ENCODE measurements around the gene PIK3R5.

Gene PIK3R5

DNA sequence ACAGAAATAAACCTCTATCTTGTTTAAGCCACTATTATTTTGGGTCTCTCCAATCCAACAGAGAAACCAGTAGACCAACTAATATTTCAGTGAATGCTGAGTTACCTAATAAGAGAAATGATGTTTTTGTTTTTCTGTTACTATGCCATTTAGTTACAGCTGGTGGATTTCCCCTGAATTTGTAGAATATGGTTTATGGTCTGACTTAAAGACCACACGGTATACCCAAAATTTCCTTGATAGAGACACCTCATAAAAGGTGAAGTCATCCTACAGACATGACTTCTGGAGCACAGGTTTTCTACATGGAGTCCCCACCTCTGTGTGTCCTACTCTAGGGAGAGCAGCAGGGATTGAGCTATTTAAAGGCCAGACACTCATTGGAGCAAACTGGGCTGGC lies 13.3 kb downstream of the PIK3R5 start:
- no peak for DNase-seq

DNA sequence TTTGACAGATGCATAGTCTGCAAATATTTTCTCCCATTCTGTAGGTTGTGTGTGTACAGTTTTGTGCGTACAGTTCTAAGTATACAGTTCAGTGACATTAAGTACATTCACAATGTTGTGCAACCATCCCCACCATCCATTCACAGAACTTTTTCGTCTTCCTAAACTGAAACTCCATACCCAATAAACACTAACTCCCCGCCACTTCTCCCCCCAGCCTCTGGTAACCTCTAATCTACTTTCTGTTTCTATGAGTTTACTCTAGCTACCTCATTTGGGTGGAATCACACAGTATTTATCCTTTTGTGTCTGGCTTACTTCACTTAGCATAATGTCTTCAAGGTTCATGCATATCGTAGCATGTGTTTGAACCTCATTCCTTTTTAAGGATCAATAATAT lies 14.3 kb downstream of the PIK3R5 start:
- DNase-seq, result no peak

DNA sequence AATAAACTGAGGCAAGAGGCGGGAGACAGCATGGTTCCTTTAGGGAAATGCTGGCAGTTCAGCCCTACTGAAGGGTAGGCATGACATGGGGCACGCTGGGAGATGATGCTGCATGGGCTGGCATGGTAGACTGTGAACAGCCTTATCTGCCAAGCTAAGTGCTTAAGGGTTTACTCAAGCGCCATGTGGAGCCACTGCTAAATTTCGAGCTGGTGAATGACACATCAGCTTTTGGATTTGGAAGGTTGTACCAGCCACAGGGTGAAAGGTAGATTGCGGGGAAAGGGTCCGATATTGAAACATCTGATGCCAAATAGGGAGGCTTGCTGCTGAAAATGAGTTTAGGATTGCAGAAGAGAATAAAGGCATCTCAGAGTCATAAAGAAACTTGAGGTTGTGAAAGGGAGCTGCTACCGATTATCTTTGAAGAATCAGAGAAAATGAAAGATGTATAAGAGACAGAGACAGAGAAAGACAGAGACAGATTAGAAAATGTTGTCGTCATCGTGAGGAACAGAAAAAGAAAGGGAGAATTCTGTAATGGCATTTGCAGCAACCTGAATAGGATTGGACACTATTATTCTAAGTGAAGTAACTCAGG lies 16.3 kb downstream of the PIK3R5 start:
- peak; percentile 74 for DNase-seq

DNA sequence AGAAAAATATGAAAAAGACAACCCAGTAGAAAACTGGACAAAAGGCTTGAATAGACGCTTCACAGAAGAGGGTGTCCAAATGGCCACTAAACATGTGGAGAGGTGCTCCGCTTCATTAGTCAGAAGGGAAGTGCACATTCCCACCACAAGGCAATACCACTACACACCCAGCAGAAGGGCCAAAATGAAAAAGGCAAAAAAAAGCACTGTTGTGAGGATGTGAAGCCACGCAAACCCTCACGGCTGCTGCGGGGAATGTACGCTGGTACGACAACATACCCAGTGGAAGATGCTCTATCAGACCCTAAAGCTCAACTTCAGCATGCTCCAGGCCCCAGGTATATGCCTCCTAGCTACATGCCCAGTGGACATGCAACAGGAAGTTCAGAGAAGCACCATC lies 17.0 kb downstream of the PIK3R5 start:
- DNase-seq, result no peak

DNA sequence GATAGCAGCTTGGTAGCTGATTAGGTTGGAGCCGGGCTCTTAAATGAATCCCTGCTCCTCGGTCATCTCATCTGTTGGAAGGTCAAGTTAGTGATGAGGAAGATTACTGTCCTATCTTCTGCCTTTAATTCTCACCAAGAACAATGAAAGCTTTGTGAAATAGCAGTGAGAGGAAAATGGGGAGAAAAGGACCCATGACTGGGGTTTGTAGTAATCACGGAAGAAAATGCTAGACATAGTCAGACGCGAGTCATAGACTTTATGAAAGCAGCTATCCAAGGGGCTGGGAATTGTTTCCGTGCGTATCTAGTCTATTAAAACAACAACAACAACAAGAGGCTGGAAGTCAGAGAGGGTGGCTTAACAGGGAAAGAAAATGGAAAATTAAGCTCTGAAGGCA lies 18.3 kb downstream of the PIK3R5 start:
- no peak for DNase-seq

DNA sequence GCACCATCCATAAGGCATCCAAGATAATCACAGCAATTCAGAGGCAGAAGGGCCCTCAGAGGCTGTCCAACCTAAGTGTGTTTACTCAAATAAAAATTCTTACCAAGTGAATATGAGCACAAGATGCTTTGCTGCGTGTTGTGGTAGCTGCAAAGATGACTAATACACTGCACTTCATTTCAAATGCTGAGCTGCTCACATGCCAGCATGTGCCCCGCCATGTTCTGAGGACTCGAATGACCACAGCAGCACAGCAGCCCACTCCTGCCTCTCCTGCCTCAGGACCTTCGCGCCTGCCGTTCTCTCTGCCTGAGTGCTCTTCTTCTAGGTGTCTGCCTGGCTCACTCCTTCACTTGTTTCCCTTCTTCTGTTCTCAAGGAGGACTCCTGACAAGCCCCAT lies 19.0 kb downstream of the PIK3R5 start:
- no peak for DNase-seq

DNA sequence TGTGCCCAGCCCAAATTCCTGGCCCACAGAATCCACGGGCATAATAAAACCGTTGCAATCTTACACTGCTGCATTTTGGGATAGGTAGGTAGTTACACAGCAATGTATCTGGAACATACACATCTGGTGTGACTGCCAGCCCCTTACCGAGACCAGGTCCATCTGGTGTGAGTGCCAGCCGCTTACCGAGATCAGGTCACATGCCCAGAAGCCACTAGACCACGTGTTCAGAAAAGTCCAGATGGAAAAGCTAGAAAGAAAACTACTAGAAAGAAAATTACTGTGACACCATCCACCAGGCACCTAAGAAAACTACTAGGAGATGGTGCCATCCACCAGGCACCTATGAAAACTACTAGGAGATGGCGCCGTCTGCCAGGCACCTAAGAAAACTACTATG lies 19.4 kb downstream of the PIK3R5 start:
- DNase-seq, result no peak

DNA sequence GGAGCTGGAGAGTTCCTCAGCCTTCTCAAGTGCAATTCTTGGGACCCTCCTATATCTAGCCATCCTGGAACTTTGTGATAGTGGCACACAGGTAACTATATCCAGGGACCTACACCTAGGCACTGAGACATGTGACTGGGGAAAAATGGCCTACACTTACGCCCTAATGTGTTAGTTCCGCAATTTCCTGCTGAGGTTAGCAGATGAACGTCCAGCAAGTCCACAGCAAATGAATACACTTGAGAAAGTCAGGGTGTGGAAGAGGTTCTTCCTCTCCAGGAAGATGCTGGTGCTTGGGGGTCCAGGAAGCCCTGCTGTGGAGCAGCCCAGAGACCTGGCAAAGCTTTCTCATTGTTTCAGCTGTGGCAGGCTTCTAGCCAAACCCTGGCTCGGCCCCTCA lies 20.8 kb downstream of the PIK3R5 start:
- DNase-seq, result no peak

DNA sequence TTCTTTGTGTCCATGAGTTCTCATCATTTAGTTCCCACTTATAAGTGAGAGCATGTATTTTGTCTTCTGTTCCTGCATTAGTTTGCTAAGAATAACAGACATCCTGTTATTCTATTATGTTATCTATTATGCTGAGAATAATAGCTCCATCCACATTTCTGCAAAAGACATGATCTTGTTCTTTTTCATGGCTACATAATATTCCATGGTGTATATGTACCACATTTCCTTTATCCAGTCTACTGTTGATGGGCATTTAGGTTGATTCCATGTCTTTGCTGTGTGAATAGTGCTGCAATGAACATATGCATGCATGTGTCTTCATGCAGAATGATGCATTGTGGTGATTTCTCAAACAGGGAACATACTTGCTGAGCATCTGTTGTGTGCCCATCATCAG lies 21.4 kb downstream of the PIK3R5 start:
- DNase-seq, result no peak

DNA sequence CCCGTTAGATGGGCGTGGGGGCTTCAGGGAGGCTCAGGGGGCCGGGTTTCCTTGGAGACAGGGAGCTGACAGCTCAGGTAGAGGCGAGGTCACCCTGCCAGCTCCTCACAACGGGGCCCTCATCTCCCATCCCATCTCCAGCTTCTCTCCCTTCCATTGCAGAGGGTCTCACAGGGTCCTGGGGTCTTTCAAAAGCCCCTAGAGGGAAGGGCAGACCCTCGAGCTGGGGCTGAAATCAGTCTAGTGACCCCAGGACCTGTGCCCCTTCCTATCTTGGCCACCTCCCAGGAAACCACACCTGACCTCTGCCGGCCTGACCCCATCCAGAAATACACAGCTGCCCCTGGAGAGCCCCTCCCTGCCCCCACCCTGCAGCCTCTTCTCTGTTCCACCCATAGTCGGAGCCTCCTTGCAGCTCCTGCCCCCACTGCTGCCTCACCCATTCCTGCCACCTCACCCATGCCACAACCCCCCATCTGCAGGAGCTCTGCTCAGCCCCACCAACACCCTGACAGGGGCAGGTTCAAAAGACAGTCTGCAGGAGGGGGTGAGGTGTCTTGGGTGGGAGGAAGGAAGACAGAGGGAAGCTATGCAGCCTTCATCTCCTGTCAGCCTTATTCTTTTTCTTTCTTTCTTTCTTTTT lies 23.4 kb downstream of the PIK3R5 start:
- no peak for DNase-seq

DNA sequence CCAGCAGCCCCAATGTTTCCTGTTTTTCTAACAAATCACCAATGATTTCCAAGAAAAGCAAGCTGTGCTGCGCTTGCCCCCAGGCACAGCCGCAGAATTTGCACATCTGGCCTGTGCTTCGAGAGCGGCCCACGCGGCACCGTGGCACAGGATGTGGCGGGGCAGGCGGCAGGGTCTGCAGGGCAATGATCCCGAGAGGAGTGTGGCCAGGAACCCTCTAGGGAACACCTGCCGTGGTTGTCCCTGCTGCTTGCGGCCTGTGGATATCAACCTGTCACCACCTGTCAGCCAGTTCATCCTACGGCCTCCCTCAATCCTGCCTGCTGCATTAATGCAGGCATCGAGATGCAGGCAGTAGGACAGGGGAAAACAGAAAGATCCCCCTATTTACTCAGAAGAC lies 24.0 kb downstream of the PIK3R5 start:
- DNase-seq, result peak; percentile 76

DNA sequence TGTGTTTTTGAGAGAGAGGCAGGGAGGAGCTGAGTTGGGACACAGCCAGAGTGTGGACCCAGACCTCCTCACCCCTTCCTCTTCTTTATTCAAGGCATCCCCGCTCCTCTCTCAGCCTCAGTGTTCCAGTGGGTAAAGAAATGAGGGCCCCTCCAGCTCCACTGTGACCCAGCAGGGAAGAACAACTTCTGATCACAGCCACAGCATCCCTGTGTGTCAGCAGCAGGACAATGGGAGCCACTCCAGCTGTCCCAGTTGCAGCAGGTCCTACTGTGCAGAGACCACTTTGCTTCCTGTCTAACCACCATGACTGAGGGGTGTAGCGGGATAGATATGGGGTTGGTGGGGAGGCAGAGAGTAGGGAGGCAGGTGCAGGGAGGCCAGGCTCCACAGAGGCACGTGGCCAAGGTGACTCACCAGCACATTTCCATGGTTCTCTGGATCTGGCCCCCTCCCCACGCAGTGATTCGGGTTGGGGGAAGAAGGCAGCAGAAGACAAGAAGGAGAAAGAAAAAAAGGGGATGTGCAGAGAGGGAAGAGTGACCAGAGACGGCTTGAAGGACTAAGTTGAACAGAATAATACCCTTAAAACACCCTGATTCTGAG lies 24.5 kb downstream of the PIK3R5 start:
- DNase-seq, result no peak

DNA sequence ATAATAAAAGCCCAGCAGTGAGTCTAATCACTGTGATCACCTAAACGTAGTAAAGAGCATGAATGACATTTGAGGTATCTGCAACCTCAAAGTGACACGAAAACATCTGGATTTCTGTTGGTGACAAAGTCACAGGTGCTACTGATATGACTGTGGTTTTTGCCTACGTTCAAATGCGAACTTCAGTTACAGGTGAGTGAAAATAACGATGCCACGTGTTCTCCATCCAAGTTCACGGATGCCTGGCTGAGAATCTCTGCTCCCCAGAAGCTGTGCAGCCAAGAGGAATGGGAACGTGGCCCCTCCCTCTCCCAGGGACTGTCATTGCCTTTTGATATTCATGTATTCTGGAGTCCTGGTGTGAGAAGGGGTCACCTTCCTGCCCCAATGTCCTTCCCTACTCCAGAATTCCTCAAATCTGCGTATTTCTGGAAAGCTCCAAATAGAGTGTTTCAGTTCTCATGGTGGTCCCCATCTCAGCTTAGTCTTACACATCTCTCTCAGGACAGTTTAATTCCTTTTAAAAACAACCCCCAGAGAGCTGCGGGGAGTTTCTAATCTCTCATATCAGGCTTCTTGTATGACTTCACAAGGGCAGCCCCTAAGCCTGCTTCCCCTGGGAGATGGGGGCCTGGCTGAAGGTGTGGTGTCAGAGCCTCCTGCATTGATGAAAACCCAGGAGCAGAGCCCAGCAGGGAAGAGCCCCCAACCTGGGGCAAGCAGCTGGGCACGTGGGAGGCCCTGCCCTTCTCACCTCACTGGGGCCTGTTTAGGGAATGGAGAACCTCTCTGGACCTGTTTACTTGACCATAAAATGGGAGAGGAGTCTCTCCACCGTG lies 25.8 kb downstream of the PIK3R5 start:
- DNase-seq, result peak; percentile 70

DNA sequence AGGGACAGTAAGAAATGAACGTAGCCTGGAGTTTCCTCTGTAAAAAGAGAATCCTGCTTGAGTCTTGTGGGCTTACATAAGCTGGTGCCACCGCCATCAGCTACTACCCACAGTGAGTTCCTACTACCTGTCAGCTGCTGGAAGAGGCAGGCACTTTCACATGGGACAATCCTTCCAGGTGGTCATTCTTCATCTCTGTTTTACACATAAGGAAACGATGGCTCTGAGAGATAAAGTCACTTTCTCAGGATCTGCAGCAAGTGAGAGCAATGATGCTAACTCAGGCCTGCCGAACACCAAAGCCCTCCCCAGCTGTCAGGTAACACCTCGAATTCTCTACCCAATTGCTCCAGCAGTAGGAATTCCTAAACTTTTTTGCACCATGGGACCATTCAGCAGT lies 26.6 kb downstream of the PIK3R5 start:
- DNase-seq, result no peak

DNA sequence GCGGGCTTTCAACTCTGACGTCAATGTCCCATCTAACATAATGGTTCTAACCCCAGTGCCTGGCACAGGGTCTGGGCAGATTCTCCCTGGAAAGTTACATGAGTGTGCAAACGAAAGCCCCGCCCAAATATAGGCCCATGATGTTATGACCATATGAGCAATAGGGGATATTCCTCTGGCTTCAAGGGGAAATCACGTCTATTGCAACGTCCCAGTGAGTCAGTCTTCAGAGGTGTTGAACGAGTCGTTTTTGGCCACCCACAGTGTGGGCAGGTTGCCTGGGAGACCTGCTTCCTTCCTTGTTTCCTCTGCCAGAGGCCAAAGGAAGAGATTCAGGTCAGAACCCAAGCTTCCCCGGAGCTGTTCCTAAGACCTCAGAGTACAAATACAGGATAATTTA lies 30.3 kb downstream of the PIK3R5 start:
- peak; percentile 80 for DNase-seq

DNA sequence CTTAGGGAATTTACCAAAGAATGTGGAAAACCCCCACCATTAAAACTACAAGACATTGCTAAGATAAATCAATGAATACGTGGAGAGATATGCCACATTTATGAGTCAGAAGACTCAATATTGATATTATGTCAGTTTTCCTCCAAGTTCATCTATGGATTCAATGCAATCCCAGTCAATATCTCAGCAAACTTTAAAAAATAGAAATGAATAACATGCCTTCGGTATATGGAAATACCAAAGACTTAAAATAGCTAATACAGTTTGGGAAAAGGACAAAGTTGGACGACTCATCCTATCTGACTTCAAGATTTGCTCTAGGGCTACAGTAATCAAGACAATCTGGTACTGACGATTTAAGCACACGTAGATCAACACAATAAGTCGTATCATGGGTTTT lies 31.2 kb downstream of the PIK3R5 start:
- no peak for DNase-seq

DNA sequence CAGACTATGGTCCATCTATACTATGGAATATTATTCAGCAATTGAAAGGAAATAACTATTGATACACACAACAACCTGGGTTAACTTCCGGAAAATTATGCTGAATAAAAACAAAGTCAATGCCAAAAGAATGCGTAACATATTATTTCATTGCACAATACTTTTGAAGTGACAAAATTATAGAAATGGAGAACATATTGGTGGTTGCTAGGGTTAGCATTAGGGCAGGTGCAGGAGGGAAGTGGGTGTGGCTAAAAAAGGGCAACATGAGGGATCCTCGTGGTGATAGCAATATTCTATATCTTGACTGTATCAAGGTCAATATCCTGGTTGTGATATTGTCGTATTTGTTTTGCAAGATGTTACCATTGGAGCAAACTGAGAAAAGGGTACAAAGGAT lies 34.9 kb downstream of the PIK3R5 start:
- DNase-seq, result no peak

DNA sequence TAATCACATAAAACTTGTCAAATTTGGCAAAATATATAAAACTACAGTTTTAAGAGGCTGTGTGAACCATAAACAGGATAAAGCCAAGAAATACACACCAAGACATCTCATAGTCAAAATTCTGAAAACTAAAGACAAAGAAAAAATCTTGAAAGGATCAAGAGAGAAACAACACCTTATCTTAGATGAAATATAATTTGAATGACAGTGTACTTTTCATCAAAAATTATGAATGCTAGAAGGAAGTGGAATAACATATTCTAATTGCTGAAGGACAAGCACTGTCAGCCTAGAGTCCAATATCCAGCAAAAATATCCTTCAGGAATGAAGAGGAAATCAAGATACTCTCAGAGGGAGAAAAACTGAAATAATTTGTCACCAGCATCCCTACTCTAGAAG lies 37.2 kb downstream of the PIK3R5 start:
- no peak for DNase-seq

DNA sequence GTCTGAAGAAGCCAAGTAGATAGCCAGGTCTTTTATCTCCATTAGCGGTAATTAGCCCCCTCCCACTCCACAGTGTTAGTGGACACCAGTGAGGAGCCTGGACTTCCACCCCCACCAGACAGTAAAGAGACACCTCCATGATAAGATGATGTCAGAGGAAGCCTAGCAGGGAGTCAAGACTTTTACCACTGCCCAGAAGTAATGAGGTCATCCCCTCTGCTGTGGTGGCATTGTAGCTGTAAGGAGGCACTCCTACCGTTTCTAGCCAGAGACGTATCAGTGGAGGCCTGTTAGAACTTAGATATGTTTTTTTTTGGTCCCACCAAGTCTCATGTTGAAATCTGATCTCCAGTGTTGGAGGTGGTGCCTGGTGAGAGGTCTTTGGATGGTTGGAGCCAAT lies 38.1 kb downstream of the PIK3R5 start:
- DNase-seq, result no peak

DNA sequence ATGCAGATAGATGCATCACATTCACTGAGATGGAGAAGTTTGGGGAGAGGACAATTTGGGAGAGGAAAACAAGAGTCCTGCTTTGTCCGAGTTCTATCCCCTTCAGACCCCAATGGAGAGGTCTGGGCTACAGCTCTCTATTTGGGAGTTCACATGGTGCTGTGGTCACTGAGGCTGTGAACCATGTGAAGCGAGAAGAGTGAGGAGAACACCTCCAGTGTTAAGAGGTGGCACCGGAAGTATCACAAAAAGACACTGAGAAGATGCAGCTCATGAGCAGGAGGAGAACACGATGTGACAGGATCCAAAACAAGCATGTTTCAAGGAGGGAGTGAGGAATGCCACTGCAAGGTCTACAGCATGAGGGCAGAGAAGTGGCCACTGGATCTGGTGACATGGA lies 39.7 kb downstream of the PIK3R5 start:
- no peak for DNase-seq

DNA sequence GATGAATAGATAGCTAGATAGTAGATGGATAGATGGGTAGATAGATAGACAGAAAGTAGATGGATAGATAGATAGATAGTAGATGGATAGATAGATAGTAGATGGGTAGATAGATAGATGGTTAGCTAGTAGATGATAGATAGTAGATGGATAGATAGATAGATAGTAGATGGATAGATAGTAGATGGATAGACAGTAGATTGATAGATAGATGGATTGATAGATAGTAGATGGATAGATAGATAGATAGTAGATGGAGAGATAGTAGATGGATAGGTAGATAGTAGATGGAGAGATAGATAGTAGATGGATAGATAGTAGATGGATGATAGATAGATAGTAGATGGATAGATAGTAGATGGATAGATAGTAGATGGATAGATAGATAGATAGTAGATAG lies 40.4 kb downstream of the PIK3R5 start:
- DNase-seq, result no peak

DNA sequence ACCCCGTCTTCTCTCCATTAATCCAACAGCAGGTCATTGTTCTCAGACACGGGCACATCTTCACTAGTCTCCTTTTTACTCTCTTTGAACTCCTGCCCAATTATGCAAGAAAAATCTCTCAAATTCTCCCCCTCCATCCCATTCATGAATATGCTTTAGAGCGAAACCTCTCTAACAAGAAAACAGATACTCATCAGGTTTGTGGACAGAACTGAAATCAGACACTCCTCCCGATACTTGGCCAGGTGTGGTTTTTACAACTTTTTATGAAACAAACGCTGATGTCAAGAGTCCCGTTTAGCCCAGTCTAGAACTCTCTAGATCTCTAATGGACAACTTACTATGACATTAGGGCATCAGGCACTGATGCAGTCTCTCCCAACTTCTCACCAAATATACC lies 40.9 kb downstream of the PIK3R5 start:
- DNase-seq, result no peak

DNA sequence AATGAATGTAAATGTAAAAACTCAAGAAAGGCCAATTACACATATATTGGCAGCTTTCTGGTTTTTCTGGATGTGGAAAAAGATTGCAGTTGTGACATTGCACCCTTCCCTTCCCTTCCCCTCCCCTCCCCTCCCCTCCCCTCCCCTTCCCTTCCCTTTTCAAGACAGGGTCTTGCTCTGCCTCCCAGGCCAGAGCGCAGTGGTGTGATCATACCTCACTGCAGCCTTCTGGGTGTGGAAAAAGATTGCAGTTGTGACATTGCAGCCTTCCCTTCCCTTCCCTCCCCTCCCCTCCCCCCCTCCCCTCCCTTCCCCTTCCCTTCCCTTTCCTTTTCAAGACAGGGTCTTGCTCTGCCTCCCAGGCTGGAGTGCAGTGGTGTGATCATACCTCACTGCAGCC lies 41.7 kb downstream of the PIK3R5 start:
- DNase-seq, result no peak

DNA sequence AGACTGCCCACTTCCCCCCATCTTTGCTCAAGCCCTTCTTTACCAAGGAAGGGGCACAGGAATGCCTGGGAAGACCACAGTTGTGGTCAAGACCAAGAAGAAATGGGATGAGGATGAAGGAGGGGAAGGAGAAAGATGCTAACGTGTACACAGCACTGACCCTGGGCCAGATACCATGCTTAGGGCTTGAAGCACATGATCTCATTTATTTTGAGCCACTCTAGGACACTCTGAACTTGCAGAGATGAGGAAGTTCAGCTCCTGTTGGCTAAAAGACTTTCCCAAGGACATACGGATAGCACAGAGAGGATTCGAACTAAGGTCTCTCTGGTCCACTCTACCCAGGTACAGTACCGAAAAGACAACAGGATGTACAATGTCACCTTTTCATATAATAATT lies 42.6 kb downstream of the PIK3R5 start:
- no peak for DNase-seq

Data from activated CD4-positive, alpha-beta T cell treated with anti-CD3 and anti-CD28 coated beads, Interleukin-2, Interleukin-6, amounts not matched to agents 100 ng/mL and 50 ng/mL, durations not matched to agents 16 hours and 8 hours (primary cell).